Measurements from ENCODE around the gene WDR81. TPM values are rescaled to one million over a fixed set of nuclear protein-coding genes. Genes with fewer than 3 reads are reported as not detected.
A peak's percentile ranks its signal among the peaks of the same experiment; 100 is the strongest.

Gene WDR81
- total and polyA plus RNA-seq, 2 donors (not counting 1 experiment from before 2014, with no cell fraction given): 52.7 to 102 TPM

GRCh38 chr17:1726626-1727257 lies 2.2 kb downstream of the WDR81 start:
- Mint-ChIP-seq H3K27ac (peak overlapping the region; percentile 26), H3K4me3 (no peak overlapping the region), H3K27me3 (no peaks in the 10 kb centered on the region), H3K9me3 (ENCODE audit: insufficient read depth) (no peaks in the 10 kb centered on the region), H3K4me1 (peaks cover 51% of the 10 kb centered on the region)
- ChIA-PET POLR2A (interaction anchor here (0.7 to 1.6 kb wide), 2 partner anchors 10 to 56 kb away, joined by 3 to 7 read pairs; no protein-coding TSS in a partner anchor), CTCF (interaction anchor here (1.3 to 12.4 kb wide), 2 partner anchors 13 to 58 kb away, joined by 5 to 397 read pairs; no protein-coding TSS in a partner anchor)
- Histone ChIP-seq H4K20me1 (ENCODE audit: control insufficient read depth, insufficient read depth, low read length, poor library complexity, severe bottlenecking) (peaks cover 60% of the 10 kb centered on the region), H3K9ac (ENCODE audit: low read length) (no peak overlapping the region), H3K36me3 (replicated peaks in 1 of 2; ENCODE audit: control extremely low read depth in 1 of 2, control insufficient read depth in 1 of 2, extremely low read depth in 1 of 2, insufficient read depth in 2 of 2, low read length in 1 of 2) (peaks cover 0 to 35% of the 10 kb centered on the region in 2 experiments), H3K4me3 (ENCODE audit: control extremely low read depth in 1 of 5, extremely low read depth in 1 of 5, insufficient read depth in 1 of 5, low read depth in 2 of 5, low read length in 4 of 5) (no peak overlapping the region), H2AFZ (ENCODE audit: insufficient read depth, low read depth, low read length, poor library complexity, severe bottlenecking) (no peak overlapping the region), H3K9me3 (ENCODE audit: control extremely low read depth in 1 of 3, control insufficient read depth in 2 of 3, insufficient read depth in 1 of 3, low read length in 2 of 3) (no peaks in the 10 kb centered on the region), H3K4me1 (ENCODE audit: control insufficient read depth in 2 of 2, insufficient read depth in 2 of 2, low read length in 2 of 2) (peaks cover 24 to 47% of the 10 kb centered on the region in 2 donors), H3K4me2 (replicated peaks; ENCODE audit: low read depth, low read length, poor library complexity, severe bottlenecking) (no peak overlapping the region), H3K27me3 (replicated peaks in 1 of 4; ENCODE audit: control extremely low read depth in 1 of 4, control insufficient read depth in 3 of 4, insufficient read depth in 4 of 4, low read length in 3 of 4) (no peaks in the 10 kb centered on the region), H3K79me2 (ENCODE audit: control insufficient read depth, insufficient read depth, low read length) (peaks cover 36% of the 10 kb centered on the region), H3K27ac (ENCODE audit: low read length in 2 of 2) (no peak overlapping the region)
- intact Hi-C loops (cut with micrococcal nuclease): no loop called here
- 98% methylated on average over 15 of the region's 18 CpGs for WGBS (ENCODE audit: insufficient coverage)
- DNase-seq (no peak), ATAC-seq (ENCODE audit: low read depth) (no peak)
- no peak for TF ChIP-seq CTCF (IDR thresholded peaks at IDR 0.05)
- TF ChIP-seq EZH2 (IDR thresholded peaks at IDR 0.05; ENCODE audit: borderline replicate concordance, insufficient read depth, low read depth, low read length, poor library complexity, severe bottlenecking): no peak

- no peak overlapping the region for H3K4me3 Mint-ChIP-seq
- Histone ChIP-seq H3K27ac (ENCODE audit: low read length in 2 of 2) (no peak overlapping the region), H3K9ac (ENCODE audit: low read length) (no peak overlapping the region), H3K79me2 (ENCODE audit: control insufficient read depth, insufficient read depth, low read length) (peaks cover 36% of the 10 kb centered on the region), H4K20me1 (ENCODE audit: control insufficient read depth, insufficient read depth, low read length, poor library complexity, severe bottlenecking) (peaks cover 60% of the 10 kb centered on the region), H3K27me3 (replicated peaks in 1 of 4; ENCODE audit: control extremely low read depth in 1 of 4, control insufficient read depth in 3 of 4, insufficient read depth in 4 of 4, low read length in 3 of 4) (no peaks in the 10 kb centered on the region), H3K4me1 (ENCODE audit: control insufficient read depth in 2 of 2, insufficient read depth in 2 of 2, low read length in 2 of 2) (peaks cover 24 to 44% of the 10 kb centered on the region in 2 donors), H2AFZ (ENCODE audit: insufficient read depth, low read depth, low read length, poor library complexity, severe bottlenecking) (no peak overlapping the region), H3K4me2 (replicated peaks; ENCODE audit: low read depth, low read length, poor library complexity, severe bottlenecking) (no peak overlapping the region), H3K36me3 (replicated peaks in 1 of 2; ENCODE audit: control extremely low read depth in 1 of 2, control insufficient read depth in 1 of 2, extremely low read depth in 1 of 2, insufficient read depth in 2 of 2, low read length in 1 of 2) (peaks cover 0 to 35% of the 10 kb centered on the region in 2 experiments), H3K4me3 (ENCODE audit: control extremely low read depth in 1 of 5, extremely low read depth in 1 of 5, insufficient read depth in 1 of 5, low read depth in 2 of 5, low read length in 4 of 5) (no peak overlapping the region), H3K9me3 (ENCODE audit: control extremely low read depth in 1 of 3, control insufficient read depth in 2 of 3, insufficient read depth in 1 of 3, low read length in 2 of 3) (no peaks in the 10 kb centered on the region)
- no peaks in the 10 kb centered on the region for H3K27me3 Mint-ChIP-seq
- H3K9me3 Mint-ChIP-seq (ENCODE audit: insufficient read depth): no peaks in the 10 kb centered on the region
- peak overlapping the region; percentile 41 for H3K27ac Mint-ChIP-seq
- DNase-seq: no peak
- intact Hi-C loops (cut with micrococcal nuclease): no loop called here
- H3K4me1 Mint-ChIP-seq: peaks cover 50% of the 10 kb centered on the region
- POLR2A ChIA-PET: interaction anchor here (0.7 kb wide), 1 partner anchor 55 kb away, joined by 3 read pairs; no protein-coding TSS in a partner anchor
- 95% methylated on average over 21 of the region's 21 CpGs for WGBS (ENCODE audit: insufficient coverage)
- no peak for ATAC-seq (ENCODE audit: low read depth)
- CTCF ChIA-PET: interaction anchor here (12.4 kb wide), 1 partner anchor 57 kb away, joined by 397 read pairs; no protein-coding TSS in a partner anchor
- TF ChIP-seq EZH2 (IDR thresholded peaks at IDR 0.05; ENCODE audit: borderline replicate concordance, insufficient read depth, low read depth, low read length, poor library complexity, severe bottlenecking): no peak
- TF ChIP-seq CTCF (IDR thresholded peaks at IDR 0.05): no peak
Measured at GRCh38 chr17:1727258-1727789, 2.8 kb downstream of the WDR81 start.
